ENCODE measurements around the gene HSPH1. TPM values are rescaled to one million over a fixed set of nuclear protein-coding genes. Genes with fewer than 3 reads are reported as not detected.

Gene HSPH1
- polyA plus RNA-seq, 1 donor from 2014 or later, result 112 TPM

DNA sequence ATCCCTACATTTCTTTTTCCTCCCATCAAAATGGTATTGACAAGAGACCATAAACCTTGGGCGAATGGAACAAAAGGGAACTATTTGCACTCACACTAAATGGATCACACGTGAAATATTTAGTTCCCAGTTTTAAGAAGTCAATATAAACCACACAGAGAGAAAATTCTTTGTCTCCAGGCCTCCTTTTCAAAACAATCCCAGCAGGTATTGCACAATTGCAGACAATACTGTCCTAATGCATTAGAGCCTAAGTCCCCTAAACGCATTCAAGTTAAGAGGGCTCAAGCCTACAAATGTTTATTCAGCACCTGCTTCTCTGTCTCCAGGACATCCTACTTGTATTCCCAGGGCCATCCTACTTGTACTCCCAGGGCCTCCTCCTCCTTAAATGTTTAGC, 36.8 kb upstream of the HSPH1 start:
- Histone ChIP-seq H4K20me1 (ENCODE audit: insufficient read depth) (no peaks in the 10 kb centered on the region), H3K27ac (ENCODE audit: low read length) (no peak overlapping the region), H3K4me3 (ENCODE audit: low read length) (no peak overlapping the region), H3K9ac (ENCODE audit: low read length) (no peak overlapping the region), H3F3A (ENCODE audit: insufficient read depth, low read length, poor library complexity, severe bottlenecking) (no peaks in the 10 kb centered on the region), H3K36me3 (ENCODE audit: insufficient read depth, low read length) (no peaks in the 10 kb centered on the region), H3K27me3 (ENCODE audit: insufficient read depth, low read depth, low read length) (no peaks in the 10 kb centered on the region), H3K9me3 (ENCODE audit: low read length) (no peaks in the 10 kb centered on the region), H2AFZ (ENCODE audit: low read depth, low read length) (no peak overlapping the region), H3K4me2 (ENCODE audit: low read length) (no peak overlapping the region), H3K79me2 (replicated peaks; ENCODE audit: insufficient read depth, low read length) (peaks cover 5% of the 10 kb centered on the region), H3K9me2 (ENCODE audit: insufficient read depth, low read length) (no peaks in the 10 kb centered on the region)
- TF ChIP-seq RAD21 (conservative IDR thresholded peaks at IDR 0.05) (no peak), EP300 (conservative IDR thresholded peaks at IDR 0.05; ENCODE audit: poor library complexity, severe bottlenecking) (no peak), SMC3 (conservative IDR thresholded peaks at IDR 0.05; ENCODE audit: poor library complexity) (no peak), MXI1 (conservative IDR thresholded peaks at IDR 0.05; ENCODE audit: poor library complexity, severe bottlenecking) (no peak), TAF1 (IDR thresholded peaks at IDR 0.05; ENCODE audit: low read depth) (no peak), POLR2AphosphoS5 (IDR thresholded peaks at IDR 0.05) (no peak), EZH2 (IDR thresholded peaks at IDR 0.05; ENCODE audit: borderline replicate concordance, insufficient read depth, low read length, poor library complexity, severe bottlenecking) (no peak)
- TF ChIP-seq, protein P1, sequence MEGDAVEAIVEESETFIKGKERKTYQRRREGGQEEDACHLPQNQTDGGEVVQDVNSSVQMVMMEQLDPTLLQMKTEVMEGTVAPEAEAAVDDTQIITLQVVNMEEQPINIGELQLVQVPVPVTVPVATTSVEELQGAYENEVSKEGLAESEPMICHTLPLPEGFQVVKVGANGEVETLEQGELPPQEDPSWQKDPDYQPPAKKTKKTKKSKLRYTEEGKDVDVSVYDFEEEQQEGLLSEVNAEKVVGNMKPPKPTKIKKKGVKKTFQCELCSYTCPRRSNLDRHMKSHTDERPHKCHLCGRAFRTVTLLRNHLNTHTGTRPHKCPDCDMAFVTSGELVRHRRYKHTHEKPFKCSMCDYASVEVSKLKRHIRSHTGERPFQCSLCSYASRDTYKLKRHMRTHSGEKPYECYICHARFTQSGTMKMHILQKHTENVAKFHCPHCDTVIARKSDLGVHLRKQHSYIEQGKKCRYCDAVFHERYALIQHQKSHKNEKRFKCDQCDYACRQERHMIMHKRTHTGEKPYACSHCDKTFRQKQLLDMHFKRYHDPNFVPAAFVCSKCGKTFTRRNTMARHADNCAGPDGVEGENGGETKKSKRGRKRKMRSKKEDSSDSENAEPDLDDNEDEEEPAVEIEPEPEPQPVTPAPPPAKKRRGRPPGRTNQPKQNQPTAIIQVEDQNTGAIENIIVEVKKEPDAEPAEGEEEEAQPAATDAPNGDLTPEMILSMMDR (IDR thresholded peaks at IDR 0.05; ENCODE audit: poor library complexity, severe bottlenecking), result no peak
- TF ChIP-seq, protein P2, sequence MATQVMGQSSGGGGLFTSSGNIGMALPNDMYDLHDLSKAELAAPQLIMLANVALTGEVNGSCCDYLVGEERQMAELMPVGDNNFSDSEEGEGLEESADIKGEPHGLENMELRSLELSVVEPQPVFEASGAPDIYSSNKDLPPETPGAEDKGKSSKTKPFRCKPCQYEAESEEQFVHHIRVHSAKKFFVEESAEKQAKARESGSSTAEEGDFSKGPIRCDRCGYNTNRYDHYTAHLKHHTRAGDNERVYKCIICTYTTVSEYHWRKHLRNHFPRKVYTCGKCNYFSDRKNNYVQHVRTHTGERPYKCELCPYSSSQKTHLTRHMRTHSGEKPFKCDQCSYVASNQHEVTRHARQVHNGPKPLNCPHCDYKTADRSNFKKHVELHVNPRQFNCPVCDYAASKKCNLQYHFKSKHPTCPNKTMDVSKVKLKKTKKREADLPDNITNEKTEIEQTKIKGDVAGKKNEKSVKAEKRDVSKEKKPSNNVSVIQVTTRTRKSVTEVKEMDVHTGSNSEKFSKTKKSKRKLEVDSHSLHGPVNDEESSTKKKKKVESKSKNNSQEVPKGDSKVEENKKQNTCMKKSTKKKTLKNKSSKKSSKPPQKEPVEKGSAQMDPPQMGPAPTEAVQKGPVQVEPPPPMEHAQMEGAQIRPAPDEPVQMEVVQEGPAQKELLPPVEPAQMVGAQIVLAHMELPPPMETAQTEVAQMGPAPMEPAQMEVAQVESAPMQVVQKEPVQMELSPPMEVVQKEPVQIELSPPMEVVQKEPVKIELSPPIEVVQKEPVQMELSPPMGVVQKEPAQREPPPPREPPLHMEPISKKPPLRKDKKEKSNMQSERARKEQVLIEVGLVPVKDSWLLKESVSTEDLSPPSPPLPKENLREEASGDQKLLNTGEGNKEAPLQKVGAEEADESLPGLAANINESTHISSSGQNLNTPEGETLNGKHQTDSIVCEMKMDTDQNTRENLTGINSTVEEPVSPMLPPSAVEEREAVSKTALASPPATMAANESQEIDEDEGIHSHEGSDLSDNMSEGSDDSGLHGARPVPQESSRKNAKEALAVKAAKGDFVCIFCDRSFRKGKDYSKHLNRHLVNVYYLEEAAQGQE (IDR thresholded peaks at IDR 0.05; ENCODE audit: borderline replicate concordance), result no peak

DNA sequence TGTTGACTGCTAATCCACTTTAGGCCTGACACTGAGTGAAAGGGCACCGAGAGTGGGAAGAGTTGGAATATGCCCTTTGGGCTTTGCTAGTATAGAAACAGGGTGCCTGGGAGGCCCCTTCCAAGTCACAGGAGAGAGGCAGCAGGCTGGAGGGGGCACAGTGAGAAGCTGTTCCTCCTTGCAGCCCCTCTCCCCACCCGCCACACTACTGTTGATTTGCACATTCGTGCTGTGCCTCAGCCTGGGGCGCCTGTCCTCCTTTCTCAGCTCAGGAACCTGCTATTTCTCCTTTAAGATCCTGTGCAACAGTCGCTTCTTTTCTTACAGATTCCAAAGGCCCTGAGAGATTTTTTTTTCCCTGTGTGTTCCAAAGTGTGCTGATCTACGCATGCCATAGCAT, 35.3 kb upstream of the HSPH1 start:
- H3K9me3 ChIP-seq (ENCODE audit: low read length), result no peaks in the 10 kb centered on the region
- H2AFZ ChIP-seq (ENCODE audit: low read depth, low read length), result no peak overlapping the region
- H4K20me1 ChIP-seq (ENCODE audit: insufficient read depth), result no peaks in the 10 kb centered on the region
- H3F3A ChIP-seq (ENCODE audit: insufficient read depth, low read length, poor library complexity, severe bottlenecking), result no peaks in the 10 kb centered on the region
- H3K79me2 ChIP-seq (replicated peaks; ENCODE audit: insufficient read depth, low read length), result peaks cover 5% of the 10 kb centered on the region
- TF ChIP-seq SMC3 (conservative IDR thresholded peaks at IDR 0.05; ENCODE audit: poor library complexity) (no peak), POLR2AphosphoS5 (IDR thresholded peaks at IDR 0.05) (no peak), EZH2 (IDR thresholded peaks at IDR 0.05; ENCODE audit: borderline replicate concordance, insufficient read depth, low read length, poor library complexity, severe bottlenecking) (no peak), TAF1 (IDR thresholded peaks at IDR 0.05; ENCODE audit: low read depth) (no peak), EP300 (conservative IDR thresholded peaks at IDR 0.05; ENCODE audit: poor library complexity, severe bottlenecking) (no peak), MXI1 (conservative IDR thresholded peaks at IDR 0.05; ENCODE audit: poor library complexity, severe bottlenecking) (no peak), RAD21 (conservative IDR thresholded peaks at IDR 0.05) (no peak)
- TF ChIP-seq, protein P1 (IDR thresholded peaks at IDR 0.05; ENCODE audit: poor library complexity, severe bottlenecking), result no peak
- TF ChIP-seq, protein P2 (IDR thresholded peaks at IDR 0.05; ENCODE audit: borderline replicate concordance), result no peak
- H3K9me2 ChIP-seq (ENCODE audit: insufficient read depth, low read length), result no peaks in the 10 kb centered on the region
- H3K9ac ChIP-seq (ENCODE audit: low read length), result no peak overlapping the region
- no peaks in the 10 kb centered on the region for H3K36me3 ChIP-seq (ENCODE audit: insufficient read depth, low read length)
- no peak overlapping the region for H3K27ac ChIP-seq (ENCODE audit: low read length)
- H3K4me2 ChIP-seq (ENCODE audit: low read length), result no peak overlapping the region
- no peak overlapping the region for H3K4me3 ChIP-seq (ENCODE audit: low read length)
- H3K27me3 ChIP-seq (ENCODE audit: insufficient read depth, low read depth, low read length), result no peaks in the 10 kb centered on the region

Measured in neural cell (in vitro differentiated cells).